Tibial nerve (tissue), 4 donors: ENCODE results near the gene MYPN. TPM values are rescaled to one million over a fixed set of nuclear protein-coding genes. Genes with fewer than 3 reads are reported as not detected.

Source experiments
- DNase-seq, 2 donors: peaks; one replicate each; pipeline ENCODE4 v3.0.0-alpha.2; 2019; ENCODE audit warnings: low spot score in 2 of 2
- H3K27ac ChIP-seq, 4 donors: fragments of 200-600 bp; sonication (generic) in 3 of 4; one replicate each; pipeline ENCODE4 v1.5.1; 2017 to 2019; ENCODE audit warnings: mild to moderate bottlenecking in 1 of 4
- H3K27me3 ChIP-seq, 2 donors: fragments of 200-600 bp; sonication (generic) in 1 of 2; one replicate each; pipeline versions ENCODE4 v1.5.1 to v1.6.0; 2017 to 2019
- H3K36me3 ChIP-seq, 3 donors: fragments of 200-600 bp; sonication (generic); one replicate each; pipeline ENCODE4 v1.5.1; 2018 to 2019
- H3K4me1 ChIP-seq, 4 donors: fragments of 200-600 bp; sonication (generic) in 3 of 4; one replicate each; pipeline ENCODE4 v1.5.1; 2017 to 2019
- H3K4me3 ChIP-seq, 4 donors: fragments of 200-600 bp; sonication (generic) in 3 of 4; one replicate each; pipeline ENCODE4 v1.5.1; 2017 to 2019; ENCODE audit warnings: mild to moderate bottlenecking in 1 of 4, moderate library complexity in 1 of 4
- H3K9me3 ChIP-seq, 4 donors: fragments of 200-600 bp; sonication (generic) in 3 of 4; one replicate each; pipeline ENCODE4 v1.5.1; 2017 to 2019
- EP300 ChIP-seq, 2 donors: sonication (generic); formaldehyde crosslinking; IDR thresholded peaks; one replicate each; pipeline ENCODE4 v1.6.1; 2017; ENCODE audit warnings: antibody characterized with exemption in 2 of 2, mild to moderate bottlenecking in 1 of 2
- POLR2A ChIP-seq, 2 donors: fragments of 450-650 bp; IDR thresholded peaks; one replicate each; pipeline ENCODE4 v1.6.1; 2017; ENCODE audit warnings: antibody characterized with exemption in 2 of 2, mild to moderate bottlenecking in 2 of 2, moderate library complexity in 2 of 2
- WGBS, 2 donors: methylation state at CpG; one replicate each; pipeline ENCODE4 v1.1.5; 2018; 5-methylcytosine and 5-hydroxymethylcytosine counted together
- total RNA-seq, 4 donors: library from RNA; depleted of rRNA; stranded (reverse); fragments of >200 nt; gene quantifications; one replicate each; pipeline ENCODE4 v1.1.0, GENCODE V29; 2016
- TF ChIP-seq, protein P1 (sequence below), 5 experiments: fragments of 200-600 bp in 3 of 5; fragments of 450-650 bp in 2 of 5; sonication (generic) in 3 of 5; IDR thresholded peaks; one replicate each; pipeline ENCODE4 v1.5.1; 2016 to 2019; ENCODE audit warnings: antibody characterized with exemption in 5 of 5, mild to moderate bottlenecking in 3 of 5, moderate library complexity in 2 of 5

Gene MYPN
- total RNA-seq, 4 donors from 2014 or later, result not detected

DNA sequence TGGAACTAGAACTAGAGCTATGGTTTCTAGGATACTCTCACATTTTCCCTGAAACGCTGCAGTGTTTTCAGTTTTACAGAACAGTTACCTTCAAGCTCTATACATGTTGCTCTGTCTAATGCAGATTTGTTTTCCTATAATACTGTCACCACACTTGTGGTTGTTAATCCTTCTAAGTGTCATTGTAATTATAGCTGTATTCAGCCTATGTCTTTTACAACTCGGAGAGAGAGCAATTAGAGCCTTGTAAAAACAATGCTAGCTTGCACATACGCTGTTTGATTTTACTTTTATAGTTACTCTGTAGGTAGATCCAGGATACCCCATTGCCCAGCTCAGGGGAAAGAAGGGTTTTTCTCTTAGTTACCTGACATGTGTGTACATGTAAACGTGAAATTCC lies 67.5 kb downstream of the MYPN start:
- Histone ChIP-seq H3K27ac (no peak overlapping the region), H3K4me3 (no peak overlapping the region), H3K27me3 (no peaks in the 10 kb centered on the region), H3K4me1 (no peaks in the 10 kb centered on the region), H3K9me3 (no peaks in the 10 kb centered on the region), H3K36me3 (no peaks in the 10 kb centered on the region)
- TF ChIP-seq, protein P1, sequence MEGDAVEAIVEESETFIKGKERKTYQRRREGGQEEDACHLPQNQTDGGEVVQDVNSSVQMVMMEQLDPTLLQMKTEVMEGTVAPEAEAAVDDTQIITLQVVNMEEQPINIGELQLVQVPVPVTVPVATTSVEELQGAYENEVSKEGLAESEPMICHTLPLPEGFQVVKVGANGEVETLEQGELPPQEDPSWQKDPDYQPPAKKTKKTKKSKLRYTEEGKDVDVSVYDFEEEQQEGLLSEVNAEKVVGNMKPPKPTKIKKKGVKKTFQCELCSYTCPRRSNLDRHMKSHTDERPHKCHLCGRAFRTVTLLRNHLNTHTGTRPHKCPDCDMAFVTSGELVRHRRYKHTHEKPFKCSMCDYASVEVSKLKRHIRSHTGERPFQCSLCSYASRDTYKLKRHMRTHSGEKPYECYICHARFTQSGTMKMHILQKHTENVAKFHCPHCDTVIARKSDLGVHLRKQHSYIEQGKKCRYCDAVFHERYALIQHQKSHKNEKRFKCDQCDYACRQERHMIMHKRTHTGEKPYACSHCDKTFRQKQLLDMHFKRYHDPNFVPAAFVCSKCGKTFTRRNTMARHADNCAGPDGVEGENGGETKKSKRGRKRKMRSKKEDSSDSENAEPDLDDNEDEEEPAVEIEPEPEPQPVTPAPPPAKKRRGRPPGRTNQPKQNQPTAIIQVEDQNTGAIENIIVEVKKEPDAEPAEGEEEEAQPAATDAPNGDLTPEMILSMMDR (IDR thresholded peaks at IDR 0.05), result no peak
- TF ChIP-seq EP300 (IDR thresholded peaks at IDR 0.05) (no peak), POLR2A (IDR thresholded peaks at IDR 0.05) (no peak)
- DNase-seq, result no peak
- 82 to 93% methylated on average over 4 of the region's 4 CpGs for WGBS, 2 donors

DNA sequence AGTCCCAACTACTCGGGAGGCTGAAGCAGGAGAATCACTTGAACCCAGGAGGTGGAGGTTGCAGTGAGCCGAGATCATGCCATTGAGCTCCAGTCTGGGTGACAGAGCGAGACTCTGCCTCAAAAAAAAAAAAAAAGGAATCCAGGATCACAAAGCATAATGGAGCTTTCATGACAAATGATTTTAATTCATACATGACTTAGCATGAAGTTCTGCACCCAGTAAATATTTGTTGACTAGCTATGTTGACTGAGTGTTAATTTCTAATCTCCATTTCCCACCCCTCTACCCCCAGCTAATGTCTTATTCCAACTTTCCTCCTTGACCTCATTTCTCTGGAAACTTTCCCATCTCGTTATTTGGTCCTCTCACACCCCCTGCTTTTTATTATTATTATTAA lies 69.3 kb downstream of the MYPN start:
- TF ChIP-seq, protein P1 (IDR thresholded peaks at IDR 0.05), result no peak
- TF ChIP-seq POLR2A (IDR thresholded peaks at IDR 0.05), result no peak
- Histone ChIP-seq H3K9me3 (no peaks in the 10 kb centered on the region), H3K27me3 (no peaks in the 10 kb centered on the region), H3K36me3 (no peaks in the 10 kb centered on the region), H3K4me1 (no peaks in the 10 kb centered on the region), H3K4me3 (no peak overlapping the region), H3K27ac (peak overlapping the region in 1 of 4 donors; percentile 1)
- 46 to 52% methylated on average over 4 of the region's 4 CpGs for WGBS, 2 donors
- DNase-seq, result no peak

DNA sequence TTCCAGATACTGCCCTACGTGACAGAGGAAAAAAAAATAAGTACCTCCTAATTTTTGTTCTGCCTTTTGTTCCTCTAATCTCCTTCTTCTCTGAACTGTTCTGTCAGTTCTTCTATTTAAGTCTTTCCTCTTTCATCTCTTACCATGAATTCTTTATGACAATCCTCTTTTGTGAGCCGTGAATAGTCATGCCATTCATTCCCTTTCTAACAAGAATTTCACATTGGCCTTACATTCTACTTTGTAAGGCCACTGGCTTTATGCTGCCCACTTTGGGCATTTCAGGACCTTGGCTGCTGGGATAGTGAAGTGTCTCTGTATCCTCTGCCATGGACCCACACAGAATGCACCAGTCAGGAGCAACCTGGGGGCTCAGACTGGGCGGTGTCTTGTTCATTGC lies 69.7 kb downstream of the MYPN start:
- no peaks in the 10 kb centered on the region for H3K27me3 ChIP-seq
- DNase-seq, result no peak
- no peak for TF ChIP-seq POLR2A (IDR thresholded peaks at IDR 0.05)
- TF ChIP-seq, protein P1 (IDR thresholded peaks at IDR 0.05), result no peak
- TF ChIP-seq EP300 (IDR thresholded peaks at IDR 0.05), result no peak
- no peaks in the 10 kb centered on the region for H3K9me3 ChIP-seq
- H3K4me3 ChIP-seq, result no peak overlapping the region
- H3K27ac ChIP-seq, result no peak overlapping the region
- H3K36me3 ChIP-seq, result no peaks in the 10 kb centered on the region
- 45 to 55% methylated on average over 3 of the region's 3 CpGs for WGBS, 2 donors
- H3K4me1 ChIP-seq, result no peaks in the 10 kb centered on the region

DNA sequence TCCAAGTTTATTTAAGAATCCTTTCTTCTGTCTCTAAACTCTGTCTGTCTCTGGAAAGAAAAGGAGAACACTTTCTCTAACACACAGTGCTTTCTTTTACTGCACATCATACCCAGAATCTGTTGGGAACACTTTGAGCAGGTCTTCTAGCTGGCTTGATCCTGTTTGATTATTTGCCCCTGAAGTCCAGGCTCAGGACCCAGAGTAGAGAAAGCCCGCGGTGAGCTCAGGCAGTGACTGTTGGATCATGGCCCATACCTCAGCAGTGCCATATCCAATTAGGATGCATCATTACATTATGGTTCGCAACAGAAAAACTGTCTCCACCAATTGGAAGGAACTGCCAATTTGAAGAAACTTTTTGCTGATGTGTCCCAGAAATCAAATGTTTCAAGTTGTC lies 71.2 kb downstream of the MYPN start:
- no peak overlapping the region for H3K27ac ChIP-seq
- DNase-seq, result no peak
- no peaks in the 10 kb centered on the region for H3K36me3 ChIP-seq
- TF ChIP-seq EP300 (IDR thresholded peaks at IDR 0.05), result no peak
- TF ChIP-seq POLR2A (IDR thresholded peaks at IDR 0.05), result no peak
- TF ChIP-seq, protein P1 (IDR thresholded peaks at IDR 0.05), result no peak
- H3K4me1 ChIP-seq, result no peaks in the 10 kb centered on the region
- no peaks in the 10 kb centered on the region for H3K9me3 ChIP-seq
- WGBS, 2 donors, result 71 to 80% methylated on average over 3 of the region's 3 CpGs
- no peak overlapping the region for H3K4me3 ChIP-seq
- H3K27me3 ChIP-seq, result no peaks in the 10 kb centered on the region

DNA sequence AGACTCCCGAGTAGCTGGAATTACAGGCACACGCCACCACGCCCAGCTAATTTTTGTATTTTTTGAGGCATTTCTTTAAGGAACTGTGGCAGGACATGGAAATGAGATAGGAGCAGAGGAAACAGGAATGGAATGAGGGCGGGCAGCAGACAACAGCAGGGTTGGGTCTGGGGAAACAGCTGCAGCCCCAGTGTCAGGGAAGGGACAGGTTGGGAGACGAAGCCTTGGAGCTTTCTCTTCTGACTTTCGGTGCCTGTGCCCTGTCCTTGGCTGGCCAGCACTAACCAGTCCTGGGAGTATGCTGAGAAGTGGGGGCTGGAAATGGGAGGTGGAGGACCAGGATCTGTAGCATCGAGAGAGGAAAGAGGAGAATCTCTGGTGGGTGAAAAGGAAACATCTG lies 75.3 kb downstream of the MYPN start:
- Histone ChIP-seq H3K9me3 (no peaks in the 10 kb centered on the region), H3K36me3 (no peaks in the 10 kb centered on the region), H3K27me3 (no peaks in the 10 kb centered on the region), H3K4me3 (no peak overlapping the region), H3K27ac (no peak overlapping the region), H3K4me1 (no peaks in the 10 kb centered on the region)
- no peak for DNase-seq
- TF ChIP-seq EP300 (IDR thresholded peaks at IDR 0.05), result no peak
- TF ChIP-seq, protein P1 (IDR thresholded peaks at IDR 0.05), result no peak
- TF ChIP-seq POLR2A (IDR thresholded peaks at IDR 0.05), result no peak
- WGBS, 2 donors, result 58 to 70% methylated on average over 7 of the region's 7 CpGs
